Parathyroid adenoma (tissue), 2 donors: ENCODE results near the gene KCNIP2.
A peak's percentile ranks its signal among the peaks of the same experiment; 100 is the strongest.
"Not testable (repeated sequence)": the region's sequence is repeated elsewhere in the genome, so short reads cannot be mapped to it uniquely, and the experiment has no call there.

ENCODE experiments used
- H2AFZ ChIP-seq: fragments of 300-600 bp; sonication (generic); one replicate; pipeline ENCODE4 v1.7.0; 2017; ENCODE audit warnings: antibody characterized with exemption, mild to moderate bottlenecking
- H3K27ac ChIP-seq: fragments of 300-600 bp; sonication (generic); one replicate; pipeline ENCODE4 v1.7.0; 2017
- H3K27me3 ChIP-seq: fragments of 300-600 bp; sonication (generic); one replicate; pipeline ENCODE4 v1.7.0; 2017; ENCODE audit warnings: low read length; ENCODE audit not compliant: control insufficient read depth, insufficient read depth
- H3K36me3 ChIP-seq: fragments of 300-600 bp; sonication (generic); one replicate; pipeline ENCODE4 v1.7.0; 2017; ENCODE audit warnings: low read length; ENCODE audit not compliant: control insufficient read depth, insufficient read depth
- H3K4me1 ChIP-seq: fragments of 300-600 bp; sonication (generic); one replicate; pipeline ENCODE4 v1.7.0; 2017; ENCODE audit warnings: control low read depth
- H3K4me2 ChIP-seq: fragments of 300-600 bp; sonication (generic); one replicate; pipeline ENCODE4 v1.7.0; 2017; ENCODE audit warnings: low read length
- H3K4me3 ChIP-seq: fragments of 300-600 bp; sonication (generic); one replicate; pipeline ENCODE4 v1.7.0; 2017; ENCODE audit warnings: low read depth, low read length
- H3K79me2 ChIP-seq: fragments of 300-600 bp; sonication (generic); one replicate; pipeline ENCODE4 v1.7.0; 2017; ENCODE audit warnings: control low read depth
- H3K9ac ChIP-seq: fragments of 300-600 bp; sonication (generic); one replicate; pipeline ENCODE4 v1.7.0; 2017; ENCODE audit warnings: mild to moderate bottlenecking
- H3K9me3 ChIP-seq: fragments of 300-600 bp; sonication (generic); one replicate; pipeline ENCODE4 v1.7.0; 2017; ENCODE audit warnings: low read length; ENCODE audit not compliant: control insufficient read depth
- CTCF ChIP-seq: fragments of 300-600 bp; sonication (generic); IDR thresholded peaks from one replicate; pipeline ENCODE4 v1.7.0; 2017; ENCODE audit warnings: antibody characterized with exemption, mild to moderate bottlenecking
- donor health status: primary hyperparathyroidism.

KCNIP2 gene

DNA sequence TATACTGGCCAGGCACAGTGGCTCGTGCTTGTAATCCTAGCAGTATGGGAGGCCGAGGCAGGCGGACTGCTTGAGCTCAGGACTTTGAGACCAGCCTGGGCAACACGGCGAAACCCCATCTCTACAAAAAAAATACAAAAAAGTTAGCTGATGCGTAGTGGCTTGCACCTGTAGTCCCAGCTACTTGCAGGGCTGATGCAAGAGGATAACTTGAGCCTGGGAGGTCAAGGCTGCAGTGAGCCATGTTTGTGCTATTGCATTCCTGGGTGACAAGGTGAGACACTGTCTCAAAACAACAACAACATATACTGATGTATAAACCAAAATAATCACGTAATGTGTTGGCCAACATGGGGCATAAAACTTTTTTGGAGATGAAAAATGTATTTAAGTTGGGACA, 53.9 kb downstream of the KCNIP2 start:
- H3K4me3 ChIP-seq = no peak overlapping the region

GRCh38 chr10:101789231-101789630, 54.4 kb downstream of the KCNIP2 start:
- not testable (repeated sequence) for H3K4me3 ChIP-seq, H2AFZ ChIP-seq, H3K4me2 ChIP-seq, H3K9me3 ChIP-seq, H3K27ac ChIP-seq, H3K27me3 ChIP-seq, H3K9ac ChIP-seq, H3K36me3 ChIP-seq
- H3K4me1 ChIP-seq = peaks cover 21% of the 10 kb centered on the region
- H3K79me2 ChIP-seq = peaks cover 28% of the 10 kb centered on the region

More for the DNA sequence above, 53.9 kb downstream of the KCNIP2 start:
- TF ChIP-seq CTCF = no peak
- no peak overlapping the region for H3K4me2 ChIP-seq
- no peak overlapping the region for H3K27ac ChIP-seq
- H3K27me3 ChIP-seq = no peaks in the 10 kb centered on the region
- no peaks in the 10 kb centered on the region for H3K36me3 ChIP-seq
- peaks cover 17% of the 10 kb centered on the region for H3K4me1 ChIP-seq
- H3K79me2 ChIP-seq = peaks cover 32% of the 10 kb centered on the region
- no peaks in the 10 kb centered on the region for H3K9me3 ChIP-seq
- no peak overlapping the region for H3K9ac ChIP-seq
- H2AFZ ChIP-seq = no peak overlapping the region

DNA sequence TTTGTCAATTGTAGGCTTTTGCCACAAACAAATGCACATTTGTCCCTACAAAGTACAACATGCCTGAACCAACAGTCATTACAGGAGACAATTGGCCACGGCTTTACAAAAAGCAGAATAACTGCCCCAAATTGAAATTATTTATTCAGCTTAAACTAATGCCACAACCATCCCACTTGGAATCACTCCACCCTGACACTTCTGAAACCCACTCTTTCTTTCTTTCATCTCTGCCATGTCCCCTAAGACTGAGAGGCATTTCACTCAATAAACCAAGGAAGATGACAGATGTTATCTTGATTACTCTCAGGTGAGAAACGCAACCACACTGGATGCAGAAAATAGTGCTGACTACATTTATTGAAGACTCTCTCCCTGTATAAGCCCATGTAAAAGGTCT, 57.8 kb downstream of the KCNIP2 start:
- Histone ChIP-seq H3K27me3 (no peaks in the 10 kb centered on the region), H2AFZ (no peak overlapping the region), H3K4me2 (peak overlapping the region; percentile 64), H3K4me1 (peaks cover 37% of the 10 kb centered on the region), H3K9ac (no peak overlapping the region), H3K27ac (peak overlapping the region; percentile 88), H3K36me3 (no peaks in the 10 kb centered on the region), H3K9me3 (no peaks in the 10 kb centered on the region), H3K79me2 (peaks cover 11% of the 10 kb centered on the region), H3K4me3 (no peak overlapping the region)
- no peak for TF ChIP-seq CTCF

- Histone ChIP-seq H2AFZ (no peak overlapping the region), H3K4me2 (peak overlapping the region; percentile 64), H3K36me3 (no peaks in the 10 kb centered on the region), H3K79me2 (peaks cover 7% of the 10 kb centered on the region), H3K9ac (no peak overlapping the region), H3K9me3 (no peaks in the 10 kb centered on the region), H3K27me3 (no peaks in the 10 kb centered on the region), H3K27ac (peak overlapping the region; percentile 88), H3K4me1 (peaks cover 43% of the 10 kb centered on the region), H3K4me3 (peak overlapping the region; percentile 84)
- TF ChIP-seq CTCF = no peak
These were observed 59.0 kb downstream of the KCNIP2 start for GRCh38 chr10:101784558-101784957.

- peak overlapping the region; percentile 84 for H3K4me3 ChIP-seq
- no peaks in the 10 kb centered on the region for H3K27me3 ChIP-seq
- peaks cover 50% of the 10 kb centered on the region for H3K4me1 ChIP-seq
- H3K9me3 ChIP-seq = no peaks in the 10 kb centered on the region
- no peak overlapping the region for H3K9ac ChIP-seq
- H3K4me2 ChIP-seq = peak overlapping the region; percentile 94
- peak overlapping the region; percentile 88 for H3K27ac ChIP-seq
- H3K79me2 ChIP-seq = peaks cover 7% of the 10 kb centered on the region
- H2AFZ ChIP-seq = peak overlapping the region; percentile 86
- no peaks in the 10 kb centered on the region for H3K36me3 ChIP-seq
- TF ChIP-seq CTCF = no peak
These were observed 59.9 kb downstream of the KCNIP2 start for GRCh38 chr10:101783736-101784118.
